Umbilical cord (tissue), 2 donors: ENCODE results near the gene PNMA6E. TPM values are rescaled to one million over a fixed set of nuclear protein-coding genes. Genes with fewer than 3 reads are reported as not detected.
"Not testable (repeated sequence)": the region's sequence is repeated elsewhere in the genome, so short reads cannot be mapped to it uniquely, and the experiment has no call there.

Source experiments
- DNase-seq: peaks from one replicate; pipeline ENCODE4 v3.0.0-alpha.2; 2015; ENCODE audit warnings: low spot score
- total RNA-seq: library from RNA; depleted of rRNA; stranded (reverse); fragments of >200 nt; gene quantifications from one replicate; pipeline ENCODE4 v1.2.3, GENCODE V29; 2014; ENCODE audit warnings: low replicate concordance; ENCODE audit not compliant: insufficient read depth

Gene PNMA6E
- total RNA-seq, 1 donor from 2014 or later: not detected

DNA sequence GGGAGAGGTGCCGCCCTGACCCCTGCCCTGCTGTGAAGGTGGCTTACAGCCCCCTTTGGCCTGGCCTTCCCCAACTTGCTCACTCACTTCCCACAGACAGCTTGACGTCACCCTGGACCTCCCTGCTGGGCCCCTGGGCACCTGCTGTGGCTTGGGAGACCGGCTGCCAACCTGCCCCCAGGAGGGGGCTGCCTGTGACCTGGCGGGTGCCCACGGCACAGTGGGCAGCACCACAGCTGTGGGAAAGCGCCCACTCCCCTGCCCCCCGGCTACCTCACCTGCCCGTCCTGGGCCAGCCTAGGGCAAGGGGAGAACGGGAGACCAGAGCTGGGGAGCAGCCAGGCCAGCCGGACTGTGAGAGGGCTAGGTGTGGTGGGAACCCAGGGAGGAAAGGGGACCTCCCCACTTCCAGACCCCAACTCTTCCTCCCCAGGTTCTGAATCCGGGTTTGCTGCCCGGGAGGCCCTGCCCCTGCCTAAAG lies 7.8 kb upstream of the PNMA6E start:
- no peak for DNase-seq

DNA sequence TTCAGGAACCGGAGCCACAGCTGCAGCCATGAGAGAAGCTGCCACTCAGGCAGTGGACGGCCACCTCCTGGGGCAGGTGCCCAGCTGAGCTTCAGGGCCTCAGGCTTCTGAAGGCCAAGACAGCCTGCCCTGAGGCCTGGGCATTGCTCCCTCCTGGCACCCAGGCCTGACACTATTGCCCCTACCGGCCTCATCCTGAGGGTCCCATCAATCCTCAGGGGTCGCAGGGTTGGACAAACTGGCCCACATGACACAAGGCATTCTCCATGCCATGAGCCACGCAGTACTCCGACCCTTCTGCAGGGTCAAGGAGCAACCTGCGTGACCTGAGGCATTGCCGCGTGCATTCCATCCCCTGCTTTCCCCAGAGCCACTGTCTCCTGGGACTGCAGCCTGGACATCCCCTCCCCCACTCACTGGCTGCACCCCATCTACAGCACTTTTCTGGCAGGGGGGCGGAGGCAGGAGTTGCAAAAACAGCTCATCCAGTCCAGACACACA lies 7.1 kb upstream of the PNMA6E start:
- no peak for DNase-seq

DNA sequence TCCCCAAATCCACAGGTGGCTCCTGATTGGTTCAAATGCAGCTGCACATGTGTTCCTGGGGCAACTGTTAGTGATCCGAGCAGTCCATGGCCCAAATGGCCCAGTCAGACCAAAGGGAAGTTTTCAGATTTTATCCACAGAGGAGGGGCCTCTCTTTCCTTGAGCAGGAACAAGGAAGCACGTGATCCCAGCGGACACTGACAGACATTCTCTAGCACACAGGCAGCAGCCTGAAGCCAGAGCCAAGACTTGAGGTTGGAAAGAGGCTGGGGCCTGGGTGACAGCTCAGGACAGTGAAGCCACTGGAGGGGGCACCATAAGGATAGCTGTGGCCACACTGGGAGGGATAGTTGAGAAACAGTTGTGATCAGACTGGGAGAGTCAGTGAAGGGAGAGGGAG lies 6.6 kb upstream of the PNMA6E start:
- DNase-seq: no peak

DNA sequence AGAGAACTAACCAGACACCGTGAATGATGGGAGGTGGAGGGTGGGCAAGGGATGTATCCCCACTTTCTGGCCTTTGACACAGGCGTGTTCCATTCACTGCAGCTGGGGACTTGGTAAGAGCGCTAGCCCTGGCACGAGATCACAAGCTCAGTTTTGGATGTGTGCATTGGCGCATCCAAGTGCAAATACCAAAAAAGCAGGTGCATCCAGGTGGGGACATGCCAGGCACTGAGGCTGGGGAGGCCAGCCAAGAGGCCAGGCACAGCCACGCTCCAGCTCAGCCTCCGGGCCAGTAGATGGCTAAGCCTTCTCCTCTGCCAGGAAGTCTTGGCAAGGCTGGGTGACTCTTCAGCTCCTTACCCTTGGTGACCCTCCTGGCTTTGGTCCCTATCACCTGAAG lies 5.8 kb upstream of the PNMA6E start:
- no peak for DNase-seq

DNA sequence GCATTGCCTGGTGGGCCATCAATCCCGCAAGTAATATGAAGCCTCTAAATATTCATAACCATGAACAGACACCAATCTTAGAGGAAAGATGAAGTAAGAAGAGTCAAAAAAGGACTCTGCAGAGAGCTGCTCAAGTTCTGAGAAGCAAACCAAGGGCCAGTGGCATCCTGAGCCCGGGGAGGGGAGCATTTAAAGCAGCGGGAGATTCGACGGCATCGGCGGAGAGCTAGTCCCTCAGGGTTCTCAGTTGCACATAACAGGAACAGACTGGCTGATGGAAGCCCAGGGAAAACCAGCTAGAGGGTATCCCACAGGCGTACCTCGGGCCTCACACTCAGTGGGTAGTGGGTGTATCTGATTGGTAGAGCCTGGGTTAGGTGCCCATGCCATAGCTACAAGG lies 4.9 kb upstream of the PNMA6E start:
- no peak for DNase-seq

DNA sequence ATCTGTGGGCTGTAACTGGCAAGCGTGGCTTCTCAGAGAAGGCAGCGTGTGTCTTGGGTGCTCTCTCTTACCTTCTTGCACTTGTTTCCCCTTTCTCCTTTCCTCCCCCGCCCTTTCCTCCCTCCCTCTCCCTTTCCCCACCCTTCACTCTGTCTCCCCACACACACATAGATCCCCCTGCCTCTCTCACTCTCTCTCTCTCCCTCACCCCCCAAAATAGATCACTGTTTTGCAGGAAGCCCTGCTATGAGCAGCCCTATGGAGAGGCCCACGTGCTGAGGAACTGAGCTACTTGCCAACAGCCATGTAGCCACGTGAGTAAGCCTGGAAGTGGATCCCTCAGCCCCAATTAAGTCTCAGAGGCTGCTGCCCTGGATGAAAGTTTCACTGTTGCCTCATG lies 4.3 kb upstream of the PNMA6E start:
- no peak for DNase-seq

DNA sequence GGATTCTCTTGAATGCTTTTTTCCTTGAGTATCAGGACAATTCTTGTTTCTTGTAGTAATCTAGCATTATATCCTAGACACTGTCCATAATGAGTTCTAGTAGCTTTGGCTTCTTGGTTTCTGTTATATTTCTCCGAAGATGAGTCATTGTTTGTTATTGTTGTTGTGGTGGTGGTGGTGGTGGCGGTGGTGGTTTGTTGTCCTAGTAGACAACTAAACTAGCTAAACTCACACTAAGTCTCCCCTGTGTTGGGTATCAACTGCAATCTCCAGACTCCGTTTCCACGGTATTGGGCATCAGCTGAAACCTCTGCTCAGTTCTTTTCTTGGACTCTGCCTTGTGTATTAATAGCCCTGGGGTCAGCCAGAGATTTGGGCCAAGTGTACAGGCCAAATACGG lies 3.2 kb upstream of the PNMA6E start:
- not testable (repeated sequence) for DNase-seq

DNA sequence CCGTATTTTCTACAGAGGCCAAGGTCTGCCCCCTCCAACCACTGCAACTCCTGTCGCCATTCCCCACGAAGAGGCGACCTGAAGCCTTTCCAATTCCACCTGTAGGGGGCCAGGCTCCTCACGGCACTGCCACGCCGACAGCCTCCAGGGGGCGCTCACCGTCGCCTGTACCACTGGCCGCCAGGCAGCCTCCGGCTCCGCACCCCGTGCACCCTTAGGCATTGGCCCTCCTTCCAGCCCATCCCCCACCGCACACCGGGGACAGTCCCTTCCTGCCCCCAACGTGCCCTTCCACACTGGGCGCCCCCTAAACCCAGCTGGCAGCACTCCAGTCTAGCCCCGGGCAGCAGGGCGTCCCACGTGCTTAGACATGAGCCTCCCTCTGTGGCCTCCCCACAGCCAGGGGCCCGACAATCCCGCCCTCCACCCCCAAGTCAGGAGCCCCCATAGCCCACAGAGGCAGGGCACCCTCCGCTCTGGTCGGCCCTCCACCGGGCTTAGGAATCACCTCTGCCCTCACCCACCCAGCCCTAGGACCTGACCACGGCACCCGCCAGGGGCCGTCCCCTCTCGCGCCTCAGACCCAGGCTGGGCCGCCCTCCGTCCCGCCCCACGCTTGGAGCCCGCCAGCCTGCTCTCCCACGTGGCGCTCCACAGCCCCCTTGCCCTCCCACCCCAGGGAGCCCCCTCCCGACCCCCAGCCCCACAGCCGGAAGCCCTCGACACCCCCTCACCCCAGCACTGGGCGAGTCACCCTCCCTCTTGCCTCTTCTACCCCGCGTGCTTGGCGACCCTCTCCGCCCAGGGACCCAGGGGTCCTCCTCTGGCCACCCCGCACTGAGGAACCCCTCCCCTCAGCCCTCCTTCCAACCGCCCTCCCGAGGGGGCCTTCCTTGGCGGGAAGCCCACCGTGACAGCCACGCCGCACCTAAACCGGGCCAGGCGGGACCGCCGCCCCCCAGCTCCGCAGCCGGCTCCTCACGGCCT lies 711 bp downstream of the PNMA6E start:
- no peak for DNase-seq

DNA sequence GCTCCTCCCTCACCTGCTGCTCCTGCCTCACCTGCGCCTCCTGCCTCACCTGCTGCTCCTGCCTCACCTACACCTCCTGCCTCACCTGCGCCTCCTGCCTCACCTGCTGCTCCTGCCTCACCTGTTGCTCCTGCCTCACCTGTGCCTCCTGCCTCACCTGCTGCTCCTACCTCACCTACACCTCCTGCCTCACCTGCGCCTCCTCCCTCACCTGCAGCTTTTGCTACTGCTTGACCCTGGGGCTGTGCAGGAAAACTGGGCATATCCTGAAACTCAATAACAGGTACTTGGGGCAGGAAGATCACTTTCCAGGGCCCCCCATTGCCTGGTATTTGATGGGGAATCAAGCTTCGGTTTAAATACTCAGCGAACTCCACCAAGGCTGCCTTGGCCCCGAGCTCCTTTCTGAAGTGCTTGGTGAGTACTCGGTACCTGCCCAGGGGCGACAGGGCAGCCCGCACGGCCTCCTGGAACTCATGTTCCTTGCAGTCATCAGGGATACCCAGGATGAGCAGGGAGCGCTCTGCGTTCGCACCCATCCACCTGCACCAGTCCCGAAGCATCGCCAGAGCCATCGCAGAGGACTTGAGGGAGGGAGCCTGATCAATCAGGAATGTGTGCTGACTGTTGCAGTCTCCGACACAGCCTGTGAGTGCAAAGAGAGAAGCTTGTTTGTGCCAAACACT lies 2.7 kb downstream of the PNMA6E start:
- no peak for DNase-seq

DNA sequence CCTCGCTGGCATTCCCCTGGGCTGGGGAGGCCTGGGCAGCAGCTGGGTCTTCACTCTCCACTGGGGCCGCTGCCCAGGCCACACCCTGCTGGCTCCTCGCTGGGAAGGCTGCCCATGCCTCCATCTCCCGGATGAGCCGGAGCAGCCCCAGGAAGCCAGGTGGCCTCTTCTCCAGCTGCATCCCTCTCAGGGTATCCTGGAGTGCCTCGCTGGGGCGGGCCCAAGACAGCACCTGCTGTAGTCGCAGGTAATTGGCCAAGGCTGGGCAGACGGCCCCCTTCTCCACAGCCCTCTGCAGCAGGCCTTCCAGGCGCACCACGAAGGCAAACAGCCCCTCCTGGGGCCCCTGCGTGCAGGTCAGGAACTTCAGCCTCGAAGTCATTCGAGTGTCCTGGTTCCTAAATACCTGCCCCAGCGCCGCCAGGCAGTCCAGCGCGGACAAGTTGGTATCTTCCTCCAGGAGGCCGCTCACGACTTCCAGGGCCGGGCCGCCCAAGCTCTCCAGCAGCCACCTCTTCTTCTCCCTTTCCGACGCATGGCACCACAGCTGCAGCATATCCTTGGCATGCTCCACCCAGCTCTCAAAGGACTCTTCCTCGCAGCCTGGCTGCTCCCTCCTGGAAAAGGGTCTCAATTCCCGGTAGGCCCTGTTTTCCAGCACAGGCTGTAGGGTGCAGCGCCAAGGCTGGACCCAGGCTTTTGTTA lies 3.7 kb downstream of the PNMA6E start:
- no peak for DNase-seq

DNA sequence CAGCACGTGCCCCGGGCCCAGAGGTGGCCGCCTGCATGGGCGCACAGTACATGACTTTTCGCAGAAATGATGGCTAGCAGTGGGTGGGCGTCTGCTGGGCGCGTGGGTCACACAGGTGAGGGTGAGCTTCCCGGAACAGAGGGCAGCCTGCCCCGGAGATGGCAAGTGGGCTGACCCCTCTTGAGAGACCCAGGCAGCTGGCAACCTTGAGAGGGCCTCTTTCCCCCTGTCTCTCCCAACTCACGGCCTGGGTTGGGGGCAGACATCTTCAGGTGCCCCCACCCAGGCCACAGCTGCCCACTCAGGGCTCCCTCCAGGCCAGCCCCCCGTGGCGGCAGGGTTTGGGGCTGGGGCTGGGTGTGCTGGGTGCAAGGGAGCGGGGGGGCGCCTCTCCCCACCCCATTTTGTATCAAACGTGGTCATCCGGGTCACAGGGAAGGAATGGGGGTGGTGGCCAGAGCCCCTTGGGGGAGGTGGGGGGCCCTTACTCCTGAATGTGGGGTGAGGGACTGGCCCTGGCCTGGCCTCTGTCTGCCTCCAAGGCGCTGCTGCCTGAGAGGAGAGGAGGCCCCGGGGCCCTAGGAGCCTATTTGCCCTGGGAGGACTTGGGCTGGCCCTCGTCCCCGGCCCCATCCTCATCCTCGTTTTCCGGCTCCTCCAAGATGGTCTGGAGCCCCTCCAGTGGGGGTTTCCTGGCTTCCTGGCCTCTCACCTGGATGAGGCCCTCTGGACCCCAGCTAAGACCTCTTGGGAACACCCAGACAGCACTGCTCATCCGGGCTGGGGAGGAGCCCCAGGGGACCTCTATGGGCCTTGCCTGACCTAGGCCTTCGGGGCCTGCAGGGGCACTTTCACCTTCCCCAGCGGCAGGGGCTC lies 4.6 kb downstream of the PNMA6E start:
- no peak for DNase-seq

DNA sequence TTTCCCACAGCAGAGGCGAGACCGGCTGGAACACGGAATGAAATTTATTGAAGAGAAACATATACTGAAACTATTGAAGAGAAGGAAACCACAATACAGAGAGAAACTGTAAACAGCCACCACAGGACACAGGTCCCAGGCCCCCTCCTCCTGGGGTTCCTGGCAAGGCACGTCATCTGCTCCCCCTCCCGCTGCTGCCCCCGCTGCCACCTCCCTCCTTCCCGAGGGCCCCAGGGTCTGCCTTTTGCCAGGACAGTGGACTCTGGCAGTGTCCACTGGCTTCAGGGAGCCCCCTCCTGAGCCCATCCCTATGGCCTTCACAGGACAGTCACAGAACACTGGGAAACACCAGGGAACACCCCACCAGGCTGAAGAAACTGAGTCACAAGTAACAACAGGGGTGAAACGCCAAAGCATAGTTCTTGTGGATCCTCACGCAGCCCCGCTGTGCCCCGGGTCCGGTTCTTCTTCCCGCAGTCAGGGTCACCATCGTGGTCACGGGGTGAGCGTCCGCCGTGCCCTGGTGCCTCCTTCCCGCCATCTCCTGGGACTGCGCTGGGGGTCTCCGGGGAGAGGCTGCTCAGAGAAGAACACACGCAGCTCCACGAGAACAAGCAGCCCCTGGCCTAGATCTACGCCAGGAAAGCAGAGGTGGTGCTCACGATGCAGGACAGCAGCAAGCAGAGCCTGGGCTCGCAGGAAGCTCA lies 5.4 kb downstream of the PNMA6E start:
- no peak for DNase-seq

DNA sequence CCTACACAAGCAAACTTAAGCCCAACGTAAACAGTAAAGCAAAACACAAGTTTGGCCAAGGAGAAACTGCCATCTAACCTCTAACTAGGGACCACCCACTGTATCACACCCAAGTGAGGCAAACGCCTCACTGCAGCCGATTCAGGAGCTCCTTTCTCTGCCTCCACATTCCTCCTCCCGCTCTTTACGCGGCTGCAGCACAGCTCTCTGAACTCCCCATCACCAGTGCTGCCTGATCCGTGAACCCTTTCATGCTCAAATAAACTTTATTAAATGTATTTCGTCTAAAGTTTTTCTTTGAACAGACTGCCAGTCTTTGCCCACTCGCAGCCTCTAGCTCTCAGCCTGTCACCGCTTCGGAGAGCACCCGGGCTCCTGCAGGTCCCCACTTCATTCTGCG lies 6.5 kb downstream of the PNMA6E start:
- DNase-seq: no peak

DNA sequence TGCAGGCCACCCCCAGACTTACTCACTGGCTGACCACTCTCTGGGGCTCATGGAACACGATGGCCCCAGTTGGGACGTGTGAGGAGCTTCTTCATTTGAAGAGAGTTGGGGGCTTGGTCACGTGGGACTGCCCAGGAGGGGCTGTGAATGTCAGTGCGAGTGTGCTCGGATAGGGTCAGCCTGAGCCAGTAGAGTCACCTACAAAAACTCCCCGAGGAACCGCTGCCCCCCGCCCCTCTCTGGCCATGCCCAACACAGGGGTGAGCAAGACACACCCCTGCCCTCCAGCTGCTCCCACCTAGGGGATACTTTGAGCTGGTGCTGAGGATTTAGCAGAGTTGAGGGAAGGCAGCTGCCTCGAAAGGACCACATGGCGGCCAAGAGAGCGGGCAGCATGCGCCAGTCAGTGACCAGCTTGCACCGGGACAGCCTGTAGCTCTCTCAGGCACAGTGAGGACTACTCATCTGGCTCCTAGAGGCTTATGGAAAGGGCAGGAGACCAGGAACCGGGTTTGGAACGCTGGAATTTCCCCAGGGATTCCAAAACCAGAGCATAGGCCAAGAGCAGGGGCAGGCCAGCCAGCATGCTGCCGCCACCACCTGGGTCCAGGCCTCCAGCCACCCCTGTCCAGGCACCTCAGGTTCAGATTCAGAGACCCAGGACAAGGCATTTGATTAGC lies 8.4 kb downstream of the PNMA6E start:
- no peak for DNase-seq

DNA sequence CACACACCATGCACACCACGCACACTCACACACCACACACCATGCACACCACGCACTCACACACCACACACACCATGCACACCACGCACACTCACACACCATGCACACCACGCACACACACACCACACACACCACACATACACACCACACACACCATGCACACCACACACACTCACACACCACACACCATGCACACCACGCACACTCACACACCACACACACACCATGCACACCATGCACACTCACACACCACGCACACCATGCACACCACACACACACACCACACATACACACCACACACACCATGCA lies 11.7 kb downstream of the PNMA6E start:
- not testable (repeated sequence) for DNase-seq

DNA sequence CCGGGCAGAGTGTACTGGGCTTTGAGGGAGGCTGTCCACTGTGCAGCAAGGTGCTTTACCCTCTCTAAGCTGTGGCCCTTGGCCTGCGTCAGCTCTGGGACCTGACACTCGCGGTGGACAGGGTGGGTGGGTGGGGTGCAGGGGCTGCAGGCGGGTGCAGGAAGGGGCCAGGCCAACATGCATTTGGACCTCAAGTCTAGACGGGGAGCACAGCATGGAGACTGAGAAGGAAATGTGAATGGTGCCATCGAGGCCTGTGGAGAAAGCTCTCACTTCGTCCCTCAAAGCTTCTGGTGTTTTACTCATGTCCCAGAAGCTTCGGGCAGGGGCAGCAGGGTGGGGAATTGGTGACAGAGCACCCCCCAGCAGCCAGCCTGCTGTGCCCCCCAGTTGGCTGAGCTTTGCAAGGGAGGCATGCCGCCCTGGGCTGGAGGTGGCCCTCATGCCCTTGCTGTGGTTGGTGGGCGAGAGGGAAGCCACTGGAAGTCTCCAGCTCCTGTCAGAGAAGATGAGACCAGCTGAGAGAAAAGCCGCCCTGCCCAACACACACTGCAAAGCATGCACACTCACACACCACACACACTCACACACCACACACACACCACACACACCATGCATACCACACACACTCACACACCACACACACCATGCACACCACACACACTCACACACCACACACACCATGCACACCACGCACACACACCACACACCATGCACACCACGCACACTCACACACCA lies 12.3 kb downstream of the PNMA6E start:
- DNase-seq: no peak

DNA sequence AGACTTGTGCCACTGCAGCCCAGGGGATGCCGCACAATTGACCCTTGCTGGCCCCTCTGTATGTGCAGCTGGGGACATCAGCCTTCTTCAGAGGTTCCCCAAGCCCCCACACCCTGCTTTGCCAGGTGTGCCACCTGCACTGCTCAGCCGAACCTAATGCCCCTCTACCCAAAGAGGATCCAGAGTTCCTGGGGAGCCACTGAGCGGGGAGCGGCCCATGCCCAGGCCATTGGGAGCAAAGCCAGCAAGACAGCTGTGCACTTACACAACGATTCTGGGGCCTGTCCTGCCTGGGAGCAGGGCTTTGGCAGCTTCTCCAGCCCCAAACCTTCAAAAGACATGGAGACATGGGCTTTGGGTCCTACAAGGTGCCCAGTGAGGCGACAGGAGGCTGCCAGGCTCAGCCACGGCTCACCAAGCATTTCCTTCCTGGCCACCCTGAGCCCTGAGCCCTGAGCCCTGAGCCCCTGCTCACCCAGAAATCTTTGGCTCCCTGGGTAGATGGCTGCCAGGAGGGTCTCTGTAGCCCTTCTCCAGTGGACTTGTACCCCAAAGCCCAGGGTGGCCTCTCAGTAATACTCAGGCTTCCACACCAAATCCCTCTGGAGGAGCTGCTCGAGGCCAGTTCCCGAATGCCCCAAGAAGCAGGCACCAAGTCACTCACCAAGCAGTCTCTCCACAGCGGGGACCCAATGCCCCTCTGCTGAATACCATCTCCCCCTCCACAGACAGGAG lies 13.0 kb downstream of the PNMA6E start:
- peak; percentile 21 for DNase-seq

DNA sequence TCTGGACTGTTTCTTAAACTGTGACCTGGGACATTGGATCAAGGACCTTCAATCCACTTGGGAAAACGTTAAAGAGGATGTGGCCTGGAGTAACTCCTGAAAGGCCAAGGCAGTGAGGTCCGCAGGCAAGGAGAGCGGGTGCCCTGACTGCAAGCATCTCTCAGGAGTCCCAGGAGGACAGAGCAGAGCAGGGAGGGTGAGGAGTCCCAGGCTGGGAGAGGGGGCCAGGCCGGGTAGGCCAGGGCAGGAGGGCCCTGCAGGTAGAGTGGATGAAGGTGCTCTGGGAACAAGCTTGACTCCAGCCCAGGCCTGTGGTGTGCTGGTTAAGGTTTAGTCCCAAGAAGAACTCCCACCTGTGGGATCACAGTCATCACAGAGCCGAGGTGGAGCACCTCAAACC lies 13.8 kb downstream of the PNMA6E start:
- no peak for DNase-seq
